GM11168 (cell line): Measurements from ENCODE around the gene BTBD8.

ENCODE experiments used
- in situ Hi-C: fragments of 300-500 bp; cut with MboI; formaldehyde crosslinking; loops from one replicate; pipeline ENCODE4 v1.12.0; 2022; ENCODE audit warnings: low sequenced_read_pairs; ENCODE audit not compliant: unreplicated experiment

The BTBD8 gene

GRCh38 chr1:92087542-92087941 lies 7.4 kb downstream of the BTBD8 start:
- in situ Hi-C loops = no loop called here

DNA sequence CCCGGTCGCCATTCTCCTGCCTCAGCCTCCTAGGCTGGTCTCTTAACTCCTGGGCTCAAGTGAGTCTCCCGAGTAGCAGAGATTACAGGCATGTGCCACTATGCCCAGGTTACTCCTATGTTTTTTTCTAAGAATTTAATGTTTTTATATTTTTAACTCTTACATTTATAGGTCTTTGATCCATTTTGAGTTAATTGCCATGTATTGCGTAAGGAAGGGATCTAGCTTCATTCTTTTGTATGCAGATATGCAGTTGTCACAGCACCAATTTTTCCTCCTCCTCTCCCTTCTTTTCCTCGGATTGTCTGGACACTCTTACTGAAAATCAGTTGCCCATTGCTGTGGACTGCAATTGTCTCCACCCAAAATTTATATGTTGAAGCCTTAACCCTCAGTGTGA lies 11.5 kb downstream of the BTBD8 start:
- in situ Hi-C loops = no loop called here

DNA sequence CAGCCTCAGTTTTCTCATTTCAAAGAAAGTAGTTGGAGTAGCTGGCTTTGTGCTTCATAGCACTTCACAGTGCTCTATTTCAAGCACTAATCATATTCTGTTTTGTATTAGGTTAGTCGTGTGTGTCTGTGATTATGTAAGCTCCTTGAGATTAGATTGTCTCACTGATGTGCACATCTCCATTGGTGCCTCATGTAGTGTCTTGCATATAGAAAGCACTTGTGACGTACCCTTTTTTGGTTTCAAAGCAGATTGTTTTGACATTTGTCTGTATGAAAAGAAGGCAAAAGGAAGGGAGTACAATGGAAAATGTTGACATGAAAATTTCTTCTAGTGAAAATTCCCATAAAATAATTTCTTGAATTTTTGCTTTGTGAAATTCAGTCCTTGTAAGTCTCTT lies 13.9 kb downstream of the BTBD8 start:
- in situ Hi-C loops = no loop called here

DNA sequence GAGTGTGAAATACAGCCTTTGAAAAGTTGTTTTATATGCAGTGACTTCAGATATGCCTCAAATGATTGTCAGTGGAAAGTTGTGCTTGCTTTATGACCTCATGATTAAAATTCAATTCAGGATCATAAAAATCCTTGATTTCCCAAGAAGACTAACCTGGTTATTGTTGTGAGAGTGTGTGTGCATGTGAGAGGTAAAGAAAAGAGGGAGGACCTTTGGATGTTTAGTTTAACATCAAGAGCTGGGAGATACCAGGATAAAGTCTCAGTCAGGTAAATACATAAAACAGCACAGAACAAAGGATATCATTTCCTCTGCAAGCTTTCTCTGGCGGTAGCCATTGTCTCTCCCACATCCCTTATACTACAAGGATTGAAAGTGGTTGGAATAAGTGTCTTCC lies 14.4 kb downstream of the BTBD8 start:
- in situ Hi-C loops = no loop called here

GRCh38 chr1:92095874-92096273 lies 15.7 kb downstream of the BTBD8 start:
- in situ Hi-C loops = no loop called here

DNA sequence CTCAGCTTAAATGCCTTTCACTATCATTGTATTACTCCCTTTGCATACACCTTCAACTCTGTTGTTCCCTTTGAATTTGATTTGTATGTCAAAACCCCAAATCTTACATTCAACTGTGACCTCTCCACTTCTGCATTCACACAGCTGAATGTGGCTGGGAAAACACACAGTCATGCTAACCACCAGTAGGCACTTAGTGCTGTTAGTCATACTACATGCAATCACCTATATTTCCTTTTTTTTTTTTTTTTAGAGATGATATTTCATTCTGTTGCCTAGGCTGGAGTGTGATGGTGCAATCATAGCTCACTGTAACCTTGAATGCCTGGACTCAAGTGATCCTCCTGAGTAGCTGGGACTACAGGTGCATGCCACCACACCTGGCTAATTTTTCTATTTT lies 16.2 kb downstream of the BTBD8 start:
- in situ Hi-C loops = no loop called here

DNA sequence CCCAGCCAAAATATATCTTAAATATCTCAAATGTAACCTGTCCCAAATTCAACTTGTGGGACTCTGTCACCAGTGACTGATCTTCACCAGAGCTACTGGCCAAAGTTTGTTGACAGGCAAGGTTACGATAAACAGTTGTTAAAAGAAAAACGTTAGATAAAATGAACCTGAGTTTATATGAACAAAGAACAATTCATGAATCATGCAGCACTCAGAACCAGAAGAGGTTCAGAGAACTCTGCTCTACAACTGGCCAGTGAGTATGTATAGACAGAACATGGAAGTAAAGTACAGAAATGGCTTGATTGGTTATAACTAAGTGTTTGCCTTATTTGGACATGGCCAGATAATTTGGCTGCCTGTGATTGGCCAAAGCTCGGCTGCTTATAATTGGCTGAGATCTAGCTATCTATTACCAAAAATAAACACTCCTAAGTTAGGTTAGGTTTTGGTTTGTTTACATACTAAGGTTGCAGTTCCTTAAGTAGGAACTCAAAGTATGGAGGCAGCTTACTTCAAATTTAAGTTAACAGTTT lies 25.5 kb downstream of the BTBD8 start:
- in situ Hi-C loops = no loop called here

DNA sequence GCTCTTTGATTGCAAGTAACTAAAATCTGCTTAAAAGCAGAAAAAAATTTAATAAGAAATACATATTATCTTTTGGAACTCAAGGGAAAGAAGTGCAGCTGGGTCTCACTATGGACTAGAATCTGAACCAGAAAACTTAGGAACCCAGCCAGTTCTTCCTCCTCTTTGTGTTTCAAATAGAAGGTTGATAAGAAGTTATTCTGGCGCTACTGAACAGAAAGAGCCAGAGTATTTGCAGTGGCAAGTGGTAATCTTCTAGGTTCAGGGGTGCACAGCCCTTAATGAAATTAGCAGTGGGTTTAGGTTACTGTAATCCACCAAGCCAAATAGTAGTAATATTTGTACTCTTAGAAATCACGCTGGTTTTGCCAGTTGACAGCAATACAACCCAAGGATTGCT lies 28.5 kb downstream of the BTBD8 start:
- in situ Hi-C loops = no loop called here

DNA sequence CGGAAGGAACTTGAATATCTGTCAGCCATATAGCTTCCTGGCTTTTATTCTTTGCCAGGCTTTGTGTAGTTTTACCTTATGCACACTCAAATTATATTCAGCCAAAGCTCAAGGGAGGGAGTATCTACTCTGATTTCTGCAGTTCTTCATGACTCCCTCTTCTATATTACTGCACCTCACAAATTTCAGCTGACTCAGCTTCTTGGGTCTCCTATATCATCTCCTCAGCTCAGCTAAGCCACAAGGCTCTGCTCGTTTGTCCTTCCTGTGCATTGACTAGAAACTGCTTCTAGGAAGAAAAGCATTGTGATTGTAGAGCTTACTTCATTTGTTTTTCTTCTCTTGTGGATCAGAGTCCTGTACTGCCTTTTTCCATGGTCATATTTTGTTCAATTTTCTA lies 37.4 kb downstream of the BTBD8 start:
- in situ Hi-C loops = no loop called here

DNA sequence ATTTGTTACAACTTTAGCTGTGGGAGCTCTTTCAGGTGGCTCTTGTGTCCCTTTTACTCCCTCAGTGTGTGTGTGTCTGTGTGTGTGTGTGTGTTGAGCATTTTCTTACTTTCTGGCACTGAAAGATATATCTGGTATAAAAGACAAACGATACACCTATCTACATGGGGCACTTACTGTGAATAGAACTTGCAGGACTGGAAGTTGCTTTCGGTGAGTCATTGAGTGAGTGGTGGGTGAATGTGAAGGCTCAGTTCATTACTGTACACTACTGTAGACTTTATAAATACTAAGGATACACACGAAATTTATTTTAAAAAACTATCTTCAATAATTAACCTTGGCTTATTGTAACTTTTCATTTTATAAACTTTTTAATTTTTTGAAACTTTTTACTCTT lies 38.7 kb downstream of the BTBD8 start:
- in situ Hi-C loops = no loop called here

DNA sequence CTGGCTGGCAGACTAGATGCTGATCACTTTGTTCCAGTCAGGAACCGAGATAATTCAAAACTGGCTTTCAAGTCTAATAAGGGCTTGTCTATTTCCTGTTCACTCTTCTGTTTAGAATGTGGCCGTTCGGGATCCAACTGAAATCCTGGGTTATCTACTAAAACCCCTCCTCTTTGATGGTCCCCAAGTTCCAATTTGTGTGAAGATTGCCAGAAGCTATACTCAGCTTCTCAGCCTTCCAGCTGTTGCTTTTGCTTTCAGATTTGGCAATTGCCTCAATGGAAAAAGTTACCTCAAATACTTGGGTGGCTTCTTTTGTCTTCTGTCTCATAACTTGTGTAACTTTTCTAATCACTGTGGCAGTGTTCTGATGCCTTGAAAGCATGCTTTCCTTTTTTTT lies 43.7 kb downstream of the BTBD8 start:
- in situ Hi-C loops = no loop called here

- in situ Hi-C loops = no loop called here
Observed at GRCh38 chr1:92125204-92125603, 45.1 kb downstream of the BTBD8 start.

GRCh38 chr1:92126088-92126487 lies 45.9 kb downstream of the BTBD8 start:
- in situ Hi-C loops = no loop called here

DNA sequence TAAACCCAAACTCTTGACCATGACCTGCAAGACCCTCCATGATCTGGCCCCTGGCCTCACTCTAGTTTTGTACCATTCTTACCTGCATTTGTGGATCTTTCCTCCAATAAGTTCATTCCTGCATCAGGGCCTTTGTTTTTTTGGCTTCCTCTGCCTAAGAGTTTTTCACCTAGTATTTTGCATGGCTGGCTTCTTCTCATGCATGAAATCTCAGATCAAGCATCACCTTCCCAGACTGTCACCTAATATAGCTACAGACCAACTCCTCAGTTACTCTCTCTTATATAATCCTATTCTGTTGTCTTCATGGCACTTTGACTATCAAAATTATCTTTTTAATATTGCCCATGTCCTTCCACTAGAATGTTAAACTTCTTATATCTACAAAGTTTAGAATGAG lies 54.2 kb downstream of the BTBD8 start:
- in situ Hi-C loops = no loop called here

- in situ Hi-C loops = no loop called here
Observed at GRCh38 chr1:92136341-92136740, 56.2 kb downstream of the BTBD8 start.

DNA sequence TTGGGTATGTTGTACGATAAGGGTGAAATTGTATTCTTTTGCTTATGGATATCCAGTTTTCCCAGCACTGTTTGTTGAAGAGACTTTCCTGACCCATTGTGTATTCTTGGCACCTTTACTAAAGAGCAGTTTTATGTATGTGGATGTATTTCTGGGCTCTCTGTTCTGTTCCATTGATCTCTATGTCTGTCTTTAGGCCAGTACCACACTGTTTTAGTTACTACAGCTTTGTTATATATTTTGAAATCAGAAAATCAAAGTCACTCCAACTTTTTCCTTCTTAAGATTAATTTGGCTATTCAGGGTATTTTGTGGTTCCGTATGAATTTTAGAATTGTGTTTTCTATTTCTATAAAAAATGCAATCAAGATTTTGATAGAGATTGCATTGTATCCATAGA lies 74.8 kb downstream of the BTBD8 start:
- in situ Hi-C loops = no loop called here

- in situ Hi-C loops = no loop called here
Observed at GRCh38 chr1:92159593-92159992, 79.4 kb downstream of the BTBD8 start.

DNA sequence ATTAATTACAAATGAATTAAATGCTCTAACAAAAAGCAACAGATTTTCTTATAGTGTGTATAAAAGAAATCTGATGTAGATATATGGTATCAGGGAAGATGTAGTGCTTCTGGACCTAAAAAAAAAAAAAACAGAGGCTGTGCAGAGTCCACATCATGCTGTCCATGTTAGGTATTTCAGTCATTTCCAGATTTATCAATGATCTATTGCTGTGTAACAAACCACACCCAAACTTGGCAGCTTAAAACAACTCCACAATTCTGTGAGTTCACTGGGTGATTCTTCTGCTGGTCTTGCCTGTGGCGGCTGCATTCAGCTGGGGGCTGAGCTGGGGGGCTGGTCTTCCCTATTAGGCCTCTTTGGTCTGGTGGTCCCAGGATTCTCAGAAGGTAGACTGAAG lies 85.2 kb downstream of the BTBD8 start:
- in situ Hi-C loops = no loop called here

DNA sequence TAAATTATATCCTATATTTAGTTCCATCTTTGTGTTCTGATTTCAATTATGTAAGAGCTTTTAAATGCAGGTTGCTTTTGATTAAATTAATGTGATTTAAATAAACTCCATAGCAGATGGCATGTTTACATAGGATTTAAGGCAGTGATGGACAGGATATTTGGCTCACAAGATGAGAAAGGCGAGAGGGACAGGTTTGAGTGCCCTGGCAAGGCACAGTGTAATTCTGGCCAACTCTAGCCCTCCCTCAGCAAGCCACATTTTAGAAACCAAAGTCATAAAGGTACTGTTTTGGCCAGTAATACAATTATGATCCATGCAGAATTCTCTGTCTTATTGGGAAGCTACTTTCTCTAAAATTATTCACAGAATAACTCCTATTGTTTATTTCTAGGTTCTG lies 87.0 kb downstream of the BTBD8 start:
- in situ Hi-C loops = no loop called here

DNA sequence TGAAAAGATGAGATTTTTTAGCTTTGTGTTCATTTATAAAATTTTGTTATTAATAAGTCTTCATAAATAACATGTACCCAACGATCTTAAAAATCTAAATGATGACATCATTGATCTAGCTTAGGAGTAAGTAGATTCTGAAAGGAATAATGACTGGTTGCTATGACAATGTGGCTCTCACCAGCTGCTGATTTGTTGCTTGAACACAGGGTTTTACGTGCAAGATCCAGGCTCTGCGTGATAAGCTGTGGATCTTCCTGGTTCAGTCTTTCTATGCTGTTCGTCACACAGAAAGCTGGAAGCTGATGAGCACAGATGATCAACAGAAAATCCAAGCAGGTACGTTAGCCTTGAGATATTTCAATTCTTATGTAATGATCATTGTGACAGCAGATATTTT lies 88.5 kb downstream of the BTBD8 start:
- in situ Hi-C loops = no loop called here

GRCh38 chr1:92169214-92170005 lies 89.3 kb downstream of the BTBD8 start:
- in situ Hi-C loops = no loop called here

- in situ Hi-C loops = no loop called here
Observed at GRCh38 chr1:92184632-92185031, 104.5 kb downstream of the BTBD8 start.
